HEK293 (cell line): Measurements from ENCODE around the gene ARMC5.

Experiments used
- CTCF ChIA-PET: fragments of 350-600 bp; formaldehyde crosslinking; extraction: SDS; loops from one replicate; lab custom pipeline; 2021; ENCODE audit warnings: antibody characterized with exemption; lab: Yijun Ruan, JAX
- POLR2A ChIA-PET: fragments of 300-600 bp; formaldehyde crosslinking; extraction: SDS; loops from one replicate; lab custom pipeline; 2020; ENCODE audit warnings: antibody characterized with exemption, inconsistent platforms; lab: Yijun Ruan, JAX
- H3K27ac ChIP-seq: fragments of 200-500 bp; sonication (Bioruptor generic); 2 replicates; pipeline ENCODE4 v1.5.1; 2014; ENCODE audit warnings: low read depth, low read length, control low read depth, inconsistent platforms; ENCODE audit errors: extremely low read depth
- H3K36me3 ChIP-seq, 2 experiments: fragments of 200-500 bp in 1 of 2; sonication (Bioruptor generic) in 1 of 2; 1 replicate in 1 of 2; 2 replicates in 1 of 2; pipeline ENCODE4 v1.5.1; 2014 to 2017; ENCODE audit warnings: inconsistent platforms in 2 of 2, low read length in 2 of 2; ENCODE audit not compliant: control insufficient read depth in 2 of 2, insufficient read depth in 1 of 2
- H3K4me1 ChIP-seq: fragments of 200-500 bp; sonication (Bioruptor generic); 2 replicates; pipeline ENCODE4 v1.5.1; 2014; ENCODE audit warnings: mild to moderate bottlenecking, low read length, inconsistent platforms; ENCODE audit not compliant: control insufficient read depth, insufficient read depth
- H3K4me3 ChIP-seq: 2 replicates; pipeline ENCODE4 v1.5.1; 2011; ENCODE audit warnings: low read depth, mild to moderate bottlenecking, control low read depth, low read length, moderate library complexity
- H3K9me3 ChIP-seq: fragments of 200-500 bp; sonication (Bioruptor generic); 2 replicates; pipeline ENCODE4 v1.5.1; 2014; ENCODE audit warnings: low read depth, low read length, inconsistent platforms; ENCODE audit not compliant: control insufficient read depth, insufficient read depth
- EGR2 ChIP-seq: fragments of 450-650 bp; formaldehyde crosslinking; IDR thresholded peaks from 2 replicates; pipeline ENCODE4 v1.5.1; 2016; ENCODE audit warnings: low read depth, missing biosample characterization, missing genetic modification characterization
- GLI2 ChIP-seq: fragments of 450-650 bp; formaldehyde crosslinking; IDR thresholded peaks from 2 replicates; pipeline ENCODE4; 2017; ENCODE audit warnings: missing biosample characterization, missing genetic modification characterization, low read depth, borderline replicate concordance
- KLF7 ChIP-seq: fragments of 450-650 bp; formaldehyde crosslinking; IDR thresholded peaks from 2 replicates; pipeline ENCODE4 v1.5.1; 2016; ENCODE audit warnings: missing biosample characterization, missing genetic modification characterization, borderline replicate concordance
- MZF1 ChIP-seq: fragments of 450-650 bp; formaldehyde crosslinking; IDR thresholded peaks from 2 replicates; pipeline ENCODE4 v1.5.1; 2017; ENCODE audit warnings: missing biosample characterization, missing genetic modification characterization, borderline replicate concordance
- OVOL3 ChIP-seq: fragments of 450-650 bp; formaldehyde crosslinking; IDR thresholded peaks from 2 replicates; pipeline ENCODE4 v1.5.1; 2016; ENCODE audit warnings: missing biosample characterization, missing genetic modification characterization
- ZFP37 ChIP-seq: fragments of 450-650 bp; formaldehyde crosslinking; IDR thresholded peaks from 2 replicates; pipeline ENCODE4 v1.5.1; 2016; ENCODE audit warnings: missing biosample characterization, missing genetic modification characterization
- ZNF121 ChIP-seq: fragments of 450-650 bp; formaldehyde crosslinking; IDR thresholded peaks from 2 replicates; pipeline ENCODE4 v1.5.1; 2016; ENCODE audit warnings: missing biosample characterization, missing genetic modification characterization
- ZNF132 ChIP-seq: fragments of 450-650 bp; formaldehyde crosslinking; IDR thresholded peaks from 2 replicates; pipeline ENCODE4 v1.5.1; 2017; ENCODE audit warnings: missing biosample characterization, missing genetic modification characterization, borderline replicate concordance
- ZNF311 ChIP-seq: fragments of 450-650 bp; formaldehyde crosslinking; IDR thresholded peaks from 2 replicates; pipeline ENCODE4 v1.5.1; 2017; ENCODE audit warnings: missing biosample characterization, missing genetic modification characterization, borderline replicate concordance
- ZNF354C ChIP-seq: fragments of 450-650 bp; formaldehyde crosslinking; IDR thresholded peaks from 2 replicates; pipeline ENCODE4 v1.5.1; 2016; ENCODE audit warnings: missing biosample characterization, missing genetic modification characterization, low read depth, borderline replicate concordance
- ZNF433 ChIP-seq: fragments of 450-650 bp; formaldehyde crosslinking; IDR thresholded peaks from 2 replicates; pipeline ENCODE4 v1.5.1; 2016; ENCODE audit warnings: missing biosample characterization, missing genetic modification characterization, low read depth
- ZNF514 ChIP-seq: fragments of 450-650 bp; formaldehyde crosslinking; IDR thresholded peaks from 2 replicates; pipeline ENCODE4 v1.5.1; 2016; ENCODE audit warnings: missing biosample characterization, missing genetic modification characterization
- ZNF596 ChIP-seq: fragments of 450-650 bp; IDR thresholded peaks from 2 replicates; pipeline ENCODE4 v1.5.0; 2018; ENCODE audit warnings: missing biosample characterization, mild to moderate bottlenecking, missing genetic modification characterization, moderate library complexity
- ZNF664 ChIP-seq: fragments of 450-650 bp; formaldehyde crosslinking; IDR thresholded peaks from 2 replicates; pipeline ENCODE4 v1.5.1; 2016; ENCODE audit warnings: missing biosample characterization, missing genetic modification characterization
- ZNF701 ChIP-seq: fragments of 450-650 bp; formaldehyde crosslinking; IDR thresholded peaks from 2 replicates; pipeline ENCODE4 v1.5.1; 2016; ENCODE audit warnings: missing biosample characterization, missing genetic modification characterization
- ZSCAN30 ChIP-seq: fragments of 450-650 bp; IDR thresholded peaks from 2 replicates; pipeline ENCODE4 v1.5.1; 2018; ENCODE audit warnings: missing biosample characterization, mild to moderate bottlenecking, missing genetic modification characterization, moderate library complexity
- TF ChIP-seq, protein P1 (sequence below): fragments of 450-650 bp; formaldehyde crosslinking; IDR thresholded peaks from 2 replicates; pipeline ENCODE4 v1.5.1; 2016; ENCODE audit warnings: missing biosample characterization, missing genetic modification characterization, low read depth
- TF ChIP-seq, protein P2 (sequence below): fragments of 450-650 bp; formaldehyde crosslinking; IDR thresholded peaks from 2 replicates; pipeline ENCODE4 v1.5.1; 2016; ENCODE audit warnings: missing biosample characterization, missing genetic modification characterization
- TF ChIP-seq, protein P3 (sequence below): fragments of 450-650 bp; formaldehyde crosslinking; IDR thresholded peaks from 2 replicates; pipeline ENCODE4 v1.5.1; 2017; ENCODE audit warnings: missing biosample characterization, missing genetic modification characterization
- TF ChIP-seq, protein P4 (sequence below): IDR thresholded peaks from 2 replicates; pipeline ENCODE4 v1.6.1; 2011; ENCODE audit warnings: mild to moderate bottlenecking, low read depth, low read length, borderline replicate concordance
- TF ChIP-seq, protein P5 (sequence below): fragments of 450-650 bp; formaldehyde crosslinking; IDR thresholded peaks from 2 replicates; pipeline ENCODE4 v1.5.1; 2016; ENCODE audit warnings: missing biosample characterization, missing genetic modification characterization
- TF ChIP-seq, protein P6 (sequence below): fragments of 450-650 bp; formaldehyde crosslinking; IDR thresholded peaks from 2 replicates; pipeline ENCODE4; 2016; ENCODE audit warnings: missing biosample characterization, missing genetic modification characterization

Gene ARMC5

DNA sequence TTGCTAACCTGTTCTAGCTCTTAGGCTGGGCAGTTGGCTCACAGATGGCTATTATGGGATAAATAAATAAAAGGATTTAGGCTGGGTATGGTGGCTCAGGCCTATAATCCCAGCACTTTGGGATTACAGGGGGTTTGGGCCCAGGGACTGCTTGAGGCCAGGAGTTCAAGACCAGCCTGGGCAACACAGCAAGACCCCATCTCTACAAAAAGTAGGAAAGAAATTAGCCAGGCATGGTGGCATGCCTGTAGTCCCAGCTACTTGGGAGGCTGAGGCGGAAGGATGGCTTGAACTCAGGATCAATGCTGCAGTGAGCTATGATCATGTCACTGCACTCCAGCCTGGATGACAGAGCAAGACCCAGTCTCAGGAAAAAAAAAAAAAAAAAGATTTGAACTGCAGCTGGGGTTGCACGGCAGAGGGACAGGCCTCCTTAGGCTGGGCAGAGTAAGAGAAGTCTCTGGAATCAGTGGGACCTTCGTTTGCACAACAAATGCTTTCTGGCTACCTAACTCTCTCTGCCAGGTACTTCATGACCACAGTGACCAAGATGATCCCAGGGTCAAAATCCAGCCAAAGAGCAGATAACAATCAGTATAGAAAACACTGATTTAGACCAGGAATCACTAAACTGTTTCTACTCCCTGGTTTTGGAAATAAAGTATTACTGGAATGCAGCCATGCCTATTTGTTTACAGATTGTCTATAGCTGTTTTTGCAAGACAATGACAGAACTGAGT lies 42.1 kb downstream of the ARMC5 start:
- CTCF ChIA-PET: interaction anchor here (1.0 kb wide), 1 partner anchor 49 kb away, joined by 4 read pairs; no protein-coding TSS in a partner anchor
- H3K9me3 ChIP-seq: no peaks in the 10 kb centered on the region
- H3K27ac ChIP-seq: no peak overlapping the region
- POLR2A ChIA-PET: no interaction called here
- peaks cover 0 to 45% of the 10 kb centered on the region in 2 experiments; a peak in 2 of 3 replicates for H3K36me3 ChIP-seq
- H3K4me1 ChIP-seq: no peaks in the 10 kb centered on the region
- TF ChIP-seq ZSCAN30 (tag by site-specific recombination) (no peak), GLI2 (tag by site-specific recombination) (no peak), ZNF354C (no peak), ZNF514 (no peak), ZFP37 (no peak), EGR2 (tag by site-specific recombination) (no peak), MZF1 (tag by site-specific recombination) (no peak), ZNF596 (tag by site-specific recombination) (no peak)
- TF ChIP-seq, protein P1, sequence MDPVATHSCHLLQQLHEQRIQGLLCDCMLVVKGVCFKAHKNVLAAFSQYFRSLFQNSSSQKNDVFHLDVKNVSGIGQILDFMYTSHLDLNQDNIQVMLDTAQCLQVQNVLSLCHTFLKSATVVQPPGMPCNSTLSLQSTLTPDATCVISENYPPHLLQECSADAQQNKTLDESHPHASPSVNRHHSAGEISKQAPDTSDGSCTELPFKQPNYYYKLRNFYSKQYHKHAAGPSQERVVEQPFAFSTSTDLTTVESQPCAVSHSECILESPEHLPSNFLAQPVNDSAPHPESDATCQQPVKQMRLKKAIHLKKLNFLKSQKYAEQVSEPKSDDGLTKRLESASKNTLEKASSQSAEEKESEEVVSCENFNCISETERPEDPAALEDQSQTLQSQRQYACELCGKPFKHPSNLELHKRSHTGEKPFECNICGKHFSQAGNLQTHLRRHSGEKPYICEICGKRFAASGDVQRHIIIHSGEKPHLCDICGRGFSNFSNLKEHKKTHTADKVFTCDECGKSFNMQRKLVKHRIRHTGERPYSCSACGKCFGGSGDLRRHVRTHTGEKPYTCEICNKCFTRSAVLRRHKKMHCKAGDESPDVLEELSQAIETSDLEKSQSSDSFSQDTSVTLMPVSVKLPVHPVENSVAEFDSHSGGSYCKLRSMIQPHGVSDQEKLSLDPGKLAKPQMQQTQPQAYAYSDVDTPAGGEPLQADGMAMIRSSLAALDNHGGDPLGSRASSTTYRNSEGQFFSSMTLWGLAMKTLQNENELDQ: no peak
- TF ChIP-seq, protein P2, sequence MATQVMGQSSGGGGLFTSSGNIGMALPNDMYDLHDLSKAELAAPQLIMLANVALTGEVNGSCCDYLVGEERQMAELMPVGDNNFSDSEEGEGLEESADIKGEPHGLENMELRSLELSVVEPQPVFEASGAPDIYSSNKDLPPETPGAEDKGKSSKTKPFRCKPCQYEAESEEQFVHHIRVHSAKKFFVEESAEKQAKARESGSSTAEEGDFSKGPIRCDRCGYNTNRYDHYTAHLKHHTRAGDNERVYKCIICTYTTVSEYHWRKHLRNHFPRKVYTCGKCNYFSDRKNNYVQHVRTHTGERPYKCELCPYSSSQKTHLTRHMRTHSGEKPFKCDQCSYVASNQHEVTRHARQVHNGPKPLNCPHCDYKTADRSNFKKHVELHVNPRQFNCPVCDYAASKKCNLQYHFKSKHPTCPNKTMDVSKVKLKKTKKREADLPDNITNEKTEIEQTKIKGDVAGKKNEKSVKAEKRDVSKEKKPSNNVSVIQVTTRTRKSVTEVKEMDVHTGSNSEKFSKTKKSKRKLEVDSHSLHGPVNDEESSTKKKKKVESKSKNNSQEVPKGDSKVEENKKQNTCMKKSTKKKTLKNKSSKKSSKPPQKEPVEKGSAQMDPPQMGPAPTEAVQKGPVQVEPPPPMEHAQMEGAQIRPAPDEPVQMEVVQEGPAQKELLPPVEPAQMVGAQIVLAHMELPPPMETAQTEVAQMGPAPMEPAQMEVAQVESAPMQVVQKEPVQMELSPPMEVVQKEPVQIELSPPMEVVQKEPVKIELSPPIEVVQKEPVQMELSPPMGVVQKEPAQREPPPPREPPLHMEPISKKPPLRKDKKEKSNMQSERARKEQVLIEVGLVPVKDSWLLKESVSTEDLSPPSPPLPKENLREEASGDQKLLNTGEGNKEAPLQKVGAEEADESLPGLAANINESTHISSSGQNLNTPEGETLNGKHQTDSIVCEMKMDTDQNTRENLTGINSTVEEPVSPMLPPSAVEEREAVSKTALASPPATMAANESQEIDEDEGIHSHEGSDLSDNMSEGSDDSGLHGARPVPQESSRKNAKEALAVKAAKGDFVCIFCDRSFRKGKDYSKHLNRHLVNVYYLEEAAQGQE (tag by site-specific recombination): no peak
- TF ChIP-seq, protein P3, sequence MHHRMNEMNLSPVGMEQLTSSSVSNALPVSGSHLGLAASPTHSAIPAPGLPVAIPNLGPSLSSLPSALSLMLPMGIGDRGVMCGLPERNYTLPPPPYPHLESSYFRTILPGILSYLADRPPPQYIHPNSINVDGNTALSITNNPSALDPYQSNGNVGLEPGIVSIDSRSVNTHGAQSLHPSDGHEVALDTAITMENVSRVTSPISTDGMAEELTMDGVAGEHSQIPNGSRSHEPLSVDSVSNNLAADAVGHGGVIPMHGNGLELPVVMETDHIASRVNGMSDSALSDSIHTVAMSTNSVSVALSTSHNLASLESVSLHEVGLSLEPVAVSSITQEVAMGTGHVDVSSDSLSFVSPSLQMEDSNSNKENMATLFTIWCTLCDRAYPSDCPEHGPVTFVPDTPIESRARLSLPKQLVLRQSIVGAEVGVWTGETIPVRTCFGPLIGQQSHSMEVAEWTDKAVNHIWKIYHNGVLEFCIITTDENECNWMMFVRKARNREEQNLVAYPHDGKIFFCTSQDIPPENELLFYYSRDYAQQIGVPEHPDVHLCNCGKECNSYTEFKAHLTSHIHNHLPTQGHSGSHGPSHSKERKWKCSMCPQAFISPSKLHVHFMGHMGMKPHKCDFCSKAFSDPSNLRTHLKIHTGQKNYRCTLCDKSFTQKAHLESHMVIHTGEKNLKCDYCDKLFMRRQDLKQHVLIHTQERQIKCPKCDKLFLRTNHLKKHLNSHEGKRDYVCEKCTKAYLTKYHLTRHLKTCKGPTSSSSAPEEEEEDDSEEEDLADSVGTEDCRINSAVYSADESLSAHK (tag by site-specific recombination): no peak
- H3K4me3 ChIP-seq: no peak overlapping the region

DNA sequence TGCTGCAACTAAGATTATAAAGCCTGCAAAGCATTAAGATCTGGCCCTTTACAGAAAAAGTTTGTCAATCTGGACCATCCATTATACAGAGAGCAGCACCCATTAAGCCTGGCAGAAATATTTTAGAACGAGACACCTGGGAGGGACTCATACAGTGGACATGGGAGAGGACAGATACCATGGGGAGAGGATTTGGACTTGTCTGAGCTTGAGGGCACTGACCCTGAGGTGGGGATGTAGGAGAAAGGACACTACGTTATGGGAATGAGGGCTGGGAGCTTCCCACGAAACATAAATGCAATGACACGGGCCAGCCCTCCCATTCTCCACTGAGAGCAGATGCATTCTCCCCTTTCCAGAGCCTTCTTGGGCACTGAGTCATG lies 42.7 kb downstream of the ARMC5 start:
- POLR2A ChIA-PET: no interaction called here
- H3K9me3 ChIP-seq: no peaks in the 10 kb centered on the region
- H3K36me3 ChIP-seq: peaks cover 0 to 40% of the 10 kb centered on the region in 2 experiments; a peak in 2 of 3 replicates
- CTCF ChIA-PET: interaction anchor here (1.0 kb wide), 1 partner anchor 49 kb away, joined by 4 read pairs; no protein-coding TSS in a partner anchor
- H3K4me3 ChIP-seq: no peak overlapping the region
- no peaks in the 10 kb centered on the region for H3K4me1 ChIP-seq
- no peak overlapping the region for H3K27ac ChIP-seq
- TF ChIP-seq ZNF132 (tag by site-specific recombination): no peak
- TF ChIP-seq ZNF701 (tag by site-specific recombination): no peak
- TF ChIP-seq OVOL3 (tag by site-specific recombination): no peak
- TF ChIP-seq ZNF433 (tag by site-specific recombination): no peak
- TF ChIP-seq, protein P4, sequence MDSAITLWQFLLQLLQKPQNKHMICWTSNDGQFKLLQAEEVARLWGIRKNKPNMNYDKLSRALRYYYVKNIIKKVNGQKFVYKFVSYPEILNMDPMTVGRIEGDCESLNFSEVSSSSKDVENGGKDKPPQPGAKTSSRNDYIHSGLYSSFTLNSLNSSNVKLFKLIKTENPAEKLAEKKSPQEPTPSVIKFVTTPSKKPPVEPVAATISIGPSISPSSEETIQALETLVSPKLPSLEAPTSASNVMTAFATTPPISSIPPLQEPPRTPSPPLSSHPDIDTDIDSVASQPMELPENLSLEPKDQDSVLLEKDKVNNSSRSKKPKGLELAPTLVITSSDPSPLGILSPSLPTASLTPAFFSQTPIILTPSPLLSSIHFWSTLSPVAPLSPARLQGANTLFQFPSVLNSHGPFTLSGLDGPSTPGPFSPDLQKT: no peak
- TF ChIP-seq ZNF311 (tag by site-specific recombination): no peak
- TF ChIP-seq, protein P5, sequence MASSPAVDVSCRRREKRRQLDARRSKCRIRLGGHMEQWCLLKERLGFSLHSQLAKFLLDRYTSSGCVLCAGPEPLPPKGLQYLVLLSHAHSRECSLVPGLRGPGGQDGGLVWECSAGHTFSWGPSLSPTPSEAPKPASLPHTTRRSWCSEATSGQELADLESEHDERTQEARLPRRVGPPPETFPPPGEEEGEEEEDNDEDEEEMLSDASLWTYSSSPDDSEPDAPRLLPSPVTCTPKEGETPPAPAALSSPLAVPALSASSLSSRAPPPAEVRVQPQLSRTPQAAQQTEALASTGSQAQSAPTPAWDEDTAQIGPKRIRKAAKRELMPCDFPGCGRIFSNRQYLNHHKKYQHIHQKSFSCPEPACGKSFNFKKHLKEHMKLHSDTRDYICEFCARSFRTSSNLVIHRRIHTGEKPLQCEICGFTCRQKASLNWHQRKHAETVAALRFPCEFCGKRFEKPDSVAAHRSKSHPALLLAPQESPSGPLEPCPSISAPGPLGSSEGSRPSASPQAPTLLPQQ (tag by site-specific recombination): no peak
- no peak for TF ChIP-seq KLF7 (tag by site-specific recombination)
- no peak for TF ChIP-seq ZNF121 (tag by site-specific recombination)
- no peak for TF ChIP-seq ZNF664 (tag by site-specific recombination)
- TF ChIP-seq, protein P6, sequence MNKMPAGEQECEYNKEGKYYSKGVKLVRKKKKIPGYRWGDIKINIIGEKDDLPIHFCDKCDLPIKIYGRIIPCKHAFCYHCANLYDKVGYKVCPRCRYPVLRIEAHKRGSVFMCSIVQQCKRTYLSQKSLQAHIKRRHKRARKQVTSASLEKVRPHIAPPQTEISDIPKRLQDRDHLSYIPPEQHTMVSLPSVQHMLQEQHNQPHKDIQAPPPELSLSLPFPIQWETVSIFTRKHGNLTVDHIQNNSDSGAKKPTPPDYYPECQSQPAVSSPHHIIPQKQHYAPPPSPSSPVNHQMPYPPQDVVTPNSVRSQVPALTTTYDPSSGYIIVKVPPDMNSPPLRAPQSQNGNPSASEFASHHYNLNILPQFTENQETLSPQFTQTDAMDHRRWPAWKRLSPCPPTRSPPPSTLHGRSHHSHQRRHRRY (tag by site-specific recombination): no peak
